HG02973 (cell line): ENCODE results near the gene FBXO15.
A peak's percentile ranks its signal among the peaks of the same experiment; 100 is the strongest.

Source experiments
- ATAC-seq: cut with Tn5 transposase; IDR thresholded peaks from one replicate; pipeline ENCODE4 v1.9.1; 2021; ENCODE audit warnings: moderate library complexity; ENCODE audit not compliant: unreplicated experiment

Gene FBXO15

GRCh38 chr18:74153793-74154192, 6.2 kb upstream of the FBXO15 start:
- no peak for ATAC-seq

DNA sequence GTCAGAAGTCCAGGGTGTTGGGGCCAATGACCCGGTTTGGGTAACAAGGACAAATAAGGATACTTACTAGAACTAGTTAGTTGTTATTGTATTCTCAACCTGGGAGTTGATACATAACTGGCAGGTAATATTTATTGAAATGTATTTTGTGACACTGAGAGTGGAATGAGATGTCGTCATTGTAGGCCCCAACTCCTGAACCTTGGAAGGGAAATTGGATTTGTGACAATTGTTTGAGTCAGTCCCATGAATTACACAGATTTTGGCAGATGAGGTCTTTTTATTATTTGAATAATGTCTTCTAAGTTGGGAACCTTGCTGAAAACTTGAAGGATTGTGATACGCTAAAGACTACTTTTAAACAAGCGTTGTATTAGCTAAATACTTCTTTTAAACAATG, 5.7 kb upstream of the FBXO15 start:
- no peak for ATAC-seq

GRCh38 chr18:74152857-74153256, 5.2 kb upstream of the FBXO15 start:
- no peak for ATAC-seq

DNA sequence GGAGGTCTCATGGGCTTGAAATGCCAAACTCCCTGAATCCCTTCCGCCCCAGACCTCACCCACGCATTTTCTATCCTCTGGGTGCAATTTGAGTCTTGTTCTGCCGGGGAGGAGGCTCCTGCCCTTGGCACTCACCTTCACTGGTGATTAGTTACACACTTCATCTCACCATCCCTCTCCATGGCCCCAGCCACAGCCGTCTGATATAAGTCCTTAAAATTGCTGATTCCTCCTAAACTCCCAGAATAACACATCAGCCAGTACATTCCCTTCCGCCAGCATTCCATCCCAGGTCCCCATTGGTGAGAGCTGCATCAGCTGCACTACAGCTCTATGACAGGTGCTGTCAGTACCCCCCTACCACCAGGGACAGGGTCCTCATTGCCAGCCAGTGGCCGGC, 4.6 kb upstream of the FBXO15 start:
- ATAC-seq = no peak

DNA sequence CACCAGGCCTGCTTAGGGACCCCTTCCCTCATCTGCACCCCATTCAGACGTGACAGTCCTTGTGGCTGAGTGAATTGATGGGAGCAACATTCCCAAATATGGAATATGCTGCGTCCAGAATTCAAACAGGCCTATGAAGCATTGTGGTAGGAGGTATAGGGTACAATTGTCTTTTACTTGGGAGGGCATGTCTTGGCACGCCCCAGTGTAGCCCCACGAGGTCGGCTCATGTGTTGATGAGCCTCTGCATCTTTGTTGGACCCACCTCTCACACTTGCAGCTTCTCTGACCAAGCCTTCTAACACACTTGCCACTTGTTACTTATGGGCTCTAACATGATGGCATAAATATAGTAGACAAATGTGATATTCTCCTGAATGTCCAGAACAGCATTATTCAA, 2.2 kb upstream of the FBXO15 start:
- ATAC-seq = no peak

DNA sequence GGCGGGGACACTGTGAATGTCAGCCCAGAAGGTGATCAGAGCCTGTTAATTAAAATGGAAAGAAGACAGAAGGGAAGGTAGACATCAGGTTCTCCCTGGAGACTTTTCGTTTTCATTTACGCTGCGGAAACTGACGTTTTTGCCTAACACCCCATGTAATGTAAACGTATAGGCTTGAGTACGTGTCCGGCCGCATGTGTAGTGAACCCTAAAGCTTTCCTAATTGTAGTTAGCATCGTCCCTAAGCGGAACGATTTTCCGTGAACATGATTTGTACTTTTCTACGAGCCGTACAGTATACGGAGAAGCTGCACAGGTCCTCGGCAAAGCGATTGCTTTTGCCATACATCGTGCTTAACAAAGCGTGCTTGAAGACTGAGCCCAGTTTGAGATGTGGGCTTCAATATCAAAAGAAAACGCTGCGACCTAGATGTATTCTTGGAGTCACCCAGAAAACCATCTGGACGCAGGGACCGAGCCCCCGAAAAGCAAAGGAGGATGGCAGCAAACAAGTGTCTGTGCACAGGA, 973 bp upstream of the FBXO15 start:
- ATAC-seq = peak; percentile 14

DNA sequence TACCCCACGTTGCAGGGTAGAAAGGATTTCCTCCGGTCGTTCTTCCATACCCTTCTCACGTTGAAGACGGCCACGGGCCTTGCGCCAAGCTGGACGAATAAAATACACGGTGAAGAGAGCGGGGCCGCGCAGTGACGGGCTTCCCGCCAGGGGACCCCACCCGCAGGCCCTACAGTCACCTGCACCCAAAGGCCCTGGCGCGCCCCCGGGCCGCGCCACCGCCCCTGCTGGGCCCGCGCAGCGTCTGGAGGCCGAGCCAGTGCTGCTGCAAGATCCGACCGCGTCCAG, 199 bp downstream of the FBXO15 start:
- ATAC-seq = no peak

DNA sequence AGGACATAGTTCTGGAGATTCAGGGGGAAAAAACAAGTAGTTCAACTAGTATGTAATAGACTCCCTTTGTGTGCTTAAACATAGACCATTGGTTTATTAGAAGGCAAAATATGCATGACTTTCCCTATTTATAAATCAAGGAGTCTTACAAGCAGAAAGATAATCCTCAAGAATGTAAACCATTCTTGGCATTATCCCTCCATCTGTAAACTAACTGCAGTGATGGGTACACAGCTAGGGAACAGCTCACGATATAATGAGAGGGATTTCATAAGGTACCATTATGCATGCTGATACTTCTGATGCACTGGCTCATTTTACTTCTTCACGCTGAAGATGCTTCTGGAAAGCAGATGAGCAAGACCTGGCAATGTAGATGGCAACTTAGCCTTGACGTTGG, 878 bp downstream of the FBXO15 start:
- ATAC-seq = no peak

DNA sequence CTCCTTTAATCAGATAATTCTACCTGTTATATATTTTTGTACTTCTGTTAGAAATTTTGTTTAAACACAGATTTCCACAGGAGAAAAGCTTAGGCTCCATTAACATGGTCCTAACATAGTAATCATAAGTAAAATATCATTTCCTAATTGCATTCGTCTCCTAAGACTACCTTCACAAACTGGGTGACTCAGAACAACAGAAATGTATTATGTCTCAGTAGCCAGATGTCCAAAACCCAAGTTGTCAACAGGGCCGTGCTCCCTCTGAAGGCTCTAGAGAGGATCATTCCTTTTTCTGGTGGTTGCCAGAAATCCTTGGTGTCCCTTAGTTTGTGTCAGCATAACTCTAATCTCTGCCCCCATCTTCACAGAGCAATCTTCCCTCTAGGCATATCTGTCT, 5.4 kb downstream of the FBXO15 start:
- ATAC-seq = no peak

GRCh38 chr18:74141667-74142066, 6.0 kb downstream of the FBXO15 start:
- ATAC-seq = no peak

DNA sequence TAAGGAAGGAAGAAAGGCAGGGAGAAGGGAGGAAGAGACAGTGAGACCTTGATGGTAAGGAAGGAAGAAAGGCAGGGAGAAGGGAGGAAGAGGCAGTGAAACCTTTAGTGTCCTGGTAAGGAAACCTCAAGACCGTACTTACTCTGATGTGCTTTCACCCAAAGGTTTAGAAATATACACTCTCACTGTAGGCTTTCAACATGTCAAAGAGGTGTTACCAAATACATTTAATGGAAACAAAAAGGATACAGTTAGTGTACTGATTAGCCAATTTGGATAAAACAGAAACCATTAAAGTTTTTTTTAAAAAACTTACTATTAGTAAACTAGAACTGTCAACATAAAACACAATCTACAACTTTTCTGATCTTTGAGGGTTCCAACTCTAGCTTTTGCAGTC, 7.1 kb downstream of the FBXO15 start:
- ATAC-seq = no peak

GRCh38 chr18:74139888-74140287, 7.7 kb downstream of the FBXO15 start:
- peak; percentile 73 for ATAC-seq

DNA sequence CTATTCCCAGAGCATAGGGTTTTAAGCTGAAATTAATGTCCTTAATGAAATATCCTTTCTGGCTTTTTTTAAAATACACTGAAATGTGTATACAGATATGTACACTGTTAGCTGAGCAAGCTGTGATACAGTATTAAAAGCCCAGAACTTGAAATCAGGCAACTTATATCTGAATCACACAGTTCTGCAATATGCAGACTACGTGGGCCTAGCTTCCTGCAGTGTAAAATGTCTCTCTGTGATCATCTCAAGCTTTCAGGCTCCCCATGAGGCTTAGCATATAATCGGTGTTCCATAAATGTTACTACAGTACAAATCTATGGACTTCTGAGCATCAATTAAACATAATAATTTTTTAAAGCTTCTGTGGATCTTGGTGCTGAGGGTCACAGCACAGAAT, 8.2 kb downstream of the FBXO15 start:
- no peak for ATAC-seq

DNA sequence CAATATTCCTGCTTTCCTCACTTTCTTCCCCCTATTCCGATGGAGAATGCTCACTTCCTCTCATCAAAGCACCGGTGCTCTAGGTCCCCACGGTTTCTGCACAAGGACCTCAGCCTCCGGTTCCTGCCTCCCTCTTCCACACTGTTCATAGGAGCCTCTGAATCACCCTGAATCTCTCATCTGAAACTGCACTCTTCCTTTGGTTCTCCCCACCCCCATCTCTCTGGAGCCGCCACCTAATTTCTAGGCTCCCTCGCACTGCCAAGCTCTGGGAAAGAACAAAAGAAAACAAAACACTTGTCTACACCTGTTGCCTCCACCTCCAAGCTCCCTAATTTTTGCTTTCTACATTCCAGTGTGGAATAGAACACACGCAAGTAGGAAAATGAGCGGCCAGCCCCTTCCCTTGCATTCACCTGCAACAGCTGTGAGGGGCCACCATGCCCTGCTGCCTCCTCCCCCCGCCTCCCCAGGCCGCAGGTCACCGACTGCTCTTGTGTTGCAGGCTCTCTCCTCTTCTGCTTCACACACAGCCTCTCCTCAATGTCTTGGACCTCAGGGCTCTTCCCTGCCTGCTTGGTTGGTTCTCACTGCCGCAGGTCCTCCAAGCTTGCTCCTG, 9.6 kb downstream of the FBXO15 start:
- no peak for ATAC-seq

GRCh38 chr18:74132201-74132600, 15.4 kb downstream of the FBXO15 start:
- ATAC-seq = no peak

DNA sequence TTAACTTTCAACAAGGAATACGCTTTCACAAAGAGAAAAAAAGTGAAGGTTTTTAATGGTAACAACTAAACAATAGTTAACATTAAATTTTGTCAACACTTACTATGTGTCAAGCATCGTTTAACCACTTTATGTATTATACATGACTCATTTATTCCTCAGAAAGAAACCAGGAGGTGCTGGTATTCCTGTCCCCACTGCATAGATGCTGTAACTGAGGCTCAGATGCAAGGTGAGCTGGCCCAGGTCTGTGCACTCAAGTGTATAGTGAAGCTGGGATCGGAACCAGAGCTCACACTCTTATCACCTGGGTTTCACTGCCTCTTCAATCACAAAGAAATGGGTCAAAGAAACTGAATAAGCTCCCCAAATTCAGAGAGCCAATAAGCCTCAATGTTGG, 16.5 kb downstream of the FBXO15 start:
- ATAC-seq = no peak

- no peak for ATAC-seq
Observed at GRCh38 chr18:74128159-74128558, 19.5 kb downstream of the FBXO15 start.

GRCh38 chr18:74126684-74127655, 20.7 kb downstream of the FBXO15 start:
- no peak for ATAC-seq

GRCh38 chr18:74124642-74125041, 23.0 kb downstream of the FBXO15 start:
- no peak for ATAC-seq

- no peak for ATAC-seq
Observed at GRCh38 chr18:74123200-74123599, 24.4 kb downstream of the FBXO15 start.

DNA sequence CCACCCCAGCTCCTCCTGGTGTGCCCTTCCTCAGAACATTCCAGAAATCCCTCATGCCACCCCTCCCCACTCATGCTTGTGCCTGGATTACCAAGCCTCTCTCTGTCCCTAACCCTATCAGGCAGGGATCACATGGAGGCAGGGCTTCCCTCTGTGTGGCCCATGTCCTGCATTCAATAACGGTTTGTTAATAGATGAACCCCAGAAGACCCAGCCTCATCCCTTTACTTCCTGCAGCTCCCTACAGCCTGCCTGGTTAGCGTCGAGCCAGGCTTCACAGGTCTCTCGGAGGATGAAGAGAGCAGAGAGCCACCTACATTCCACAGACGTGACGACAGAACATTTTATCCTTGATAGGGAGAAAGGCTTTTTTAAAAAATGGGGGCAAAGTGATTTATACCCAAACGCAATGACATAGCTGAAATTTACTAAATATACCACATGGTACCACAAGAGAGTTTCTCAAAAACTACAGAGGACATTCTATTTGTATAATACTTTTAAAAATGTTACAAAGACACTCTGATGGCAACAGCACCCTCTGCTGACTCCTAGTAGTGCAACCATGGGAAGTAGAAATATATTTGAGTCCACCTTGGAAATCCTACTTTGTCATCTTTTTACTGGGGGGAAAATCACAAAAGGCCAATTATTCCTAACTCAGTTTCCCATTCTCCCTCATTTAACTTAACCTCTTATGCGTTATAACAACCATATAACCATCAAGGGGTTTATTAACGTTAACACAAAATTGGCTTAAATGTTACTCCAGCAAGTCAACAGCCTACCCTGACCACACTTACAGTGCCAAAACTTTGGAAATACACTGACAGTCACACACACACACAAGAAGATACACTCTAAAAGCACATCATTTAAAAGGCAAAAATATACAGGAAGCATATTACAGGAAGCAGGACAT, 30.7 kb downstream of the FBXO15 start:
- ATAC-seq = no peak
